Measurements from ENCODE around the gene RBBP5.

RBBP5 gene

GRCh38 chr1:205041998-205042910, 79.5 kb downstream of the RBBP5 start:
- Histone ChIP-seq H3K36me3 (replicated peaks; ENCODE audit: low read depth, low read length) (no peaks in the 10 kb centered on the region), H2AFZ (ENCODE audit: low read depth, low read length) (no peak overlapping the region), H4K20me1 (ENCODE audit: insufficient read depth, low read length) (no peaks in the 10 kb centered on the region), H3K9ac (ENCODE audit: low read length) (no peak overlapping the region), H3K27ac (ENCODE audit: low read length) (no peak overlapping the region), H3K79me2 (ENCODE audit: low read length) (no peaks in the 10 kb centered on the region), H3K9me3 (ENCODE audit: insufficient read depth, low read length) (no peaks in the 10 kb centered on the region), H3K4me2 (ENCODE audit: low read length) (no peak overlapping the region), H3K4me3 (ENCODE audit: low read length) (no peak overlapping the region), H3K4me1 (ENCODE audit: low read length) (no peaks in the 10 kb centered on the region), H3K27me3 (ENCODE audit: low read depth, low read length) (peaks cover 80% of the 10 kb centered on the region)
- TF ChIP-seq CTCF (IDR thresholded peaks at IDR 0.05; ENCODE audit: low read depth, low read length): no peak
- TF ChIP-seq EZH2phosphoT487 (IDR thresholded peaks at IDR 0.05; ENCODE audit: low read depth): no peak

GRCh38 chr1:205041001-205041715, 80.6 kb downstream of the RBBP5 start:
- H2AFZ ChIP-seq (ENCODE audit: low read depth, low read length): no peak overlapping the region
- no peaks in the 10 kb centered on the region for H3K79me2 ChIP-seq (ENCODE audit: low read length)
- H3K4me3 ChIP-seq (ENCODE audit: low read length): no peak overlapping the region
- TF ChIP-seq EZH2phosphoT487 (IDR thresholded peaks at IDR 0.05; ENCODE audit: low read depth) (no peak), CTCF (IDR thresholded peaks at IDR 0.05; ENCODE audit: low read depth, low read length) (no peak)
- H3K9ac ChIP-seq (ENCODE audit: low read length): no peak overlapping the region
- peaks cover 72% of the 10 kb centered on the region for H3K27me3 ChIP-seq (ENCODE audit: low read depth, low read length)
- H3K36me3 ChIP-seq (replicated peaks; ENCODE audit: low read depth, low read length): no peaks in the 10 kb centered on the region
- H3K4me2 ChIP-seq (ENCODE audit: low read length): no peak overlapping the region
- H3K4me1 ChIP-seq (ENCODE audit: low read length): no peaks in the 10 kb centered on the region
- H3K27ac ChIP-seq (ENCODE audit: low read length): no peak overlapping the region
- H3K9me3 ChIP-seq (ENCODE audit: insufficient read depth, low read length): no peaks in the 10 kb centered on the region
- H4K20me1 ChIP-seq (ENCODE audit: insufficient read depth, low read length): no peaks in the 10 kb centered on the region

DNA sequence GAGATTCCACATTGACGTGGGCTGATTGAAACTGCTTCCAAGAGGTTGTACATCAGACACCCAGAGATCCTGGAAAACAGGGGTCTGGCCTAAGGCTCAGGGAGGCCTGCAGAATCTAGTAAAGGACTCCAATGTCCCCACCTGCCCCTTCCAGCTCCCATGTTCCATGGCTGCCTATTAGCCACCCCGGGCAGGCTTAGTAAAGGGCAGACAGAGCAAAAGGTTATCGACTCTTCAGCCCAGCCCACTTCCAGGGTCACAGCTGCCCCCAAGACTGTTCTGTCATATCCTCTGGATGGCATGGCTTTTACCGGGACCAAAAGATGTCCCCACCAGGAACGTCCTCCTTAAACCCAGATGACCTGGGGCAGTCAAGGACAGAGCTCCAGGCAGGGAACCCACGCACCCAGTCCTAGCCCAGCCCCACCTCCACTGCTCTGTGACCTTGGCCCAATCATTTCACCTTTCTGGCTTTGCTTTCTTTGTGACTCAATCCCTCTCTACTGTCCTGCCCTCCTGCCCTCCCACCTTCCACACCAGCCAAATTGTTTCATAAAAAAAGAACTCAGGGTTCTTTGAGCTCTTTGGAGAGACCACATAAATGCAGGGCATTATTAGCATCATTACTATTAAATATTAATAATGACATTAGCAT, 83.5 kb downstream of the RBBP5 start:
- H3K27ac ChIP-seq (ENCODE audit: low read length): no peak overlapping the region
- no peak overlapping the region for H2AFZ ChIP-seq (ENCODE audit: low read depth, low read length)
- H3K36me3 ChIP-seq (replicated peaks; ENCODE audit: low read depth, low read length): no peaks in the 10 kb centered on the region
- no peak overlapping the region for H3K4me2 ChIP-seq (ENCODE audit: low read length)
- H3K9ac ChIP-seq (ENCODE audit: low read length): no peak overlapping the region
- no peak overlapping the region for H3K4me3 ChIP-seq (ENCODE audit: low read length)
- TF ChIP-seq EZH2phosphoT487 (IDR thresholded peaks at IDR 0.05; ENCODE audit: low read depth) (no peak), CTCF (IDR thresholded peaks at IDR 0.05; ENCODE audit: low read depth, low read length) (no peak)
- H3K9me3 ChIP-seq (ENCODE audit: insufficient read depth, low read length): no peaks in the 10 kb centered on the region
- H4K20me1 ChIP-seq (ENCODE audit: insufficient read depth, low read length): no peaks in the 10 kb centered on the region
- H3K27me3 ChIP-seq (ENCODE audit: low read depth, low read length): peaks cover 60% of the 10 kb centered on the region
- H3K4me1 ChIP-seq (ENCODE audit: low read length): no peaks in the 10 kb centered on the region
- H3K79me2 ChIP-seq (ENCODE audit: low read length): no peaks in the 10 kb centered on the region

DNA sequence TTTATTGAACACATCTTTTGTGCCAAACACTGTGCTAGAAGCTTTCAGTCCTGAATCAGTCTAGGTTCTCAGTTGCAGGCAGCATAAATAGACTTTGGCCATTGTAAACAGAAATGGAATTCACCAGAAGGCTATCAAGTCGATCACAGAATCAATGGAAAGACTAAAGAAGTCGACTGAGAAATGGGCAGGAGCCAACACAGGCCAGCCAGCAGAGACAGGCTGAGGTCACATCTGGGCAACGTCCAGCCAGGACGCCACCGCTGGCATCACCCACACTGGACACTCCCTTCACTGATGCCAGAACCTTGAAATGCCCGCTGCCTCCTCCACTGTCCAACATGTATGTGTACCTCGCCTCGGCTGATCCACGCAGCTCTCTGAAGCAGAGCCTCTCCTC, 84.2 kb downstream of the RBBP5 start:
- Histone ChIP-seq H3K27me3 (ENCODE audit: low read depth, low read length) (peaks cover 63% of the 10 kb centered on the region), H3K4me3 (ENCODE audit: low read length) (no peak overlapping the region), H3K4me1 (ENCODE audit: low read length) (no peaks in the 10 kb centered on the region), H3K9ac (ENCODE audit: low read length) (no peak overlapping the region), H3K4me2 (ENCODE audit: low read length) (no peak overlapping the region), H3K79me2 (ENCODE audit: low read length) (no peaks in the 10 kb centered on the region), H3K27ac (ENCODE audit: low read length) (no peak overlapping the region), H2AFZ (ENCODE audit: low read depth, low read length) (no peak overlapping the region), H3K36me3 (replicated peaks; ENCODE audit: low read depth, low read length) (no peaks in the 10 kb centered on the region), H3K9me3 (ENCODE audit: insufficient read depth, low read length) (no peaks in the 10 kb centered on the region), H4K20me1 (ENCODE audit: insufficient read depth, low read length) (no peaks in the 10 kb centered on the region)
- no peak for TF ChIP-seq EZH2phosphoT487 (IDR thresholded peaks at IDR 0.05; ENCODE audit: low read depth)
- no peak for TF ChIP-seq CTCF (IDR thresholded peaks at IDR 0.05; ENCODE audit: low read depth, low read length)
